Measurements from ENCODE around the gene ADI1.
A peak's percentile ranks its signal among the peaks of the same experiment; 100 is the strongest.
"Not testable (repeated sequence)": the region's sequence is repeated elsewhere in the genome, so short reads cannot be mapped to it uniquely, and the experiment has no call there.

ADI1 gene

GRCh38 chr2:3492951-3493614, 26.2 kb downstream of the ADI1 start:
- DNase-seq, result no peak

- DNase-seq, result not testable (repeated sequence)
These were observed 26.9 kb downstream of the ADI1 start for GRCh38 chr2:3492475-3492787.

GRCh38 chr2:3491716-3492474, 27.4 kb downstream of the ADI1 start:
- no peak for DNase-seq

GRCh38 chr2:3491306-3491705, 28.0 kb downstream of the ADI1 start:
- no peak for DNase-seq

GRCh38 chr2:3490191-3491170, 28.9 kb downstream of the ADI1 start:
- no peak for DNase-seq

GRCh38 chr2:3489764-3490115, 29.6 kb downstream of the ADI1 start:
- no peak for DNase-seq

GRCh38 chr2:3488855-3489763, 30.2 kb downstream of the ADI1 start:
- DNase-seq, result no peak

- no peak for DNase-seq
These were observed 31.2 kb downstream of the ADI1 start for GRCh38 chr2:3488061-3488531.

GRCh38 chr2:3487432-3487831, 31.9 kb downstream of the ADI1 start:
- no peak for DNase-seq

- no peak for DNase-seq
These were observed 32.3 kb downstream of the ADI1 start for GRCh38 chr2:3487028-3487425.

- DNase-seq, result no peak
These were observed 33.0 kb downstream of the ADI1 start for GRCh38 chr2:3486047-3487027.

GRCh38 chr2:3485166-3485565, 34.2 kb downstream of the ADI1 start:
- DNase-seq, result no peak

- no peak for DNase-seq
These were observed 35.1 kb downstream of the ADI1 start for GRCh38 chr2:3483986-3484960.

GRCh38 chr2:3483227-3483985, 35.9 kb downstream of the ADI1 start:
- peak; percentile 23 for DNase-seq

- no peak for DNase-seq
These were observed 36.9 kb downstream of the ADI1 start for GRCh38 chr2:3482363-3482821.

GRCh38 chr2:3481736-3482362, 37.5 kb downstream of the ADI1 start:
- no peak for DNase-seq

GRCh38 chr2:3481011-3481400, 38.3 kb downstream of the ADI1 start:
- no peak for DNase-seq

GRCh38 chr2:3480352-3481010, 38.9 kb downstream of the ADI1 start:
- no peak for DNase-seq
